Putamen (tissue), 1 donor: Measurements from ENCODE around the gene CUEDC2.
A peak's percentile ranks its signal among the peaks of the same experiment; 100 is the strongest.

Source experiments
- DNase-seq: peaks from one replicate; pipeline ENCODE4 v3.0.0-alpha.2; 2016; ENCODE audit warnings: low spot score

Gene CUEDC2, protein sequence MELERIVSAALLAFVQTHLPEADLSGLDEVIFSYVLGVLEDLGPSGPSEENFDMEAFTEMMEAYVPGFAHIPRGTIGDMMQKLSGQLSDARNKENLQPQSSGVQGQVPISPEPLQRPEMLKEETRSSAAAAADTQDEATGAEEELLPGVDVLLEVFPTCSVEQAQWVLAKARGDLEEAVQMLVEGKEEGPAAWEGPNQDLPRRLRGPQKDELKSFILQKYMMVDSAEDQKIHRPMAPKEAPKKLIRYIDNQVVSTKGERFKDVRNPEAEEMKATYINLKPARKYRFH

DNA sequence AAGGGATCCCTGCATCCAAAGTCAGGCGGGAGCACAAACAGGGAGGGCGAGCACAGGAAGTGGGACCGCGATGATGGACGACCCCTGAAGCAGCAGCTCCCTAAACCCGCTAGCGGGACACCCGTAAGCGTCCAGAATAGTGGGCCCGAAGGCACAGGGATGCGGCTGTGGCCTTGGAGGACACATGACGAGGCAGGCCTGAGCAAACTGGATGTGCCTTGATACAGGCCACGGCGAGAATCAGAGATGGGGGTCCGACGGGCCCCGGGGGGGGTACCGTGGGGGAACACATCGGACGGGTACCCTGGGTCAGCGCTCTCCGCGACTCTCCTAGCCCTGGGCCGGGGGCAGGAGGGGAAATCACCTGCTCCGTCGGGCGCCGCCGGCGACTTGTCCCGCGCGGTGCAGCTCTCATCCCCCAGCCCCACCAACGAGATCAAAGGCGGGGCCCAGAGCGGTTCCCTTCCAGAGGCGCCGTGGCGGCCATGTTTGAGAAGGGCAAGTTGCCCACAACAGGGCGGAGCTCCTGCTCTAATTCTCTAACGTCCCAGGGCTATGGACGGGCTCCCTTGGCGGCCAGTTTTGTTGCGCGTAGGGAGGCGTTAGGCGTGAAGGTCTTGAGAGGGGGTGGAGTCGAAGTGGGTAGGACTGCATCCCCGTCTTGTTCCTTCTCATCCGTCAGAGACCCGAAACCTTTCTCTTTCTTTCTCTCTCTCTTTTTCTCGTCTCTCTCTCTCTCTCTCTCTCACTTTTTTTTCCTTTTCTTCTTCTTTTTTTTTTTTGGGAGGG is at the start of gene CUEDC2:
CUEDC2 (minus strand) TSS at position 413 of the 789 bp plus-strand sequence. CDS start 7,386 bp downstream, outside the sequence.
- DNase-seq, result peak; percentile 96

DNA sequence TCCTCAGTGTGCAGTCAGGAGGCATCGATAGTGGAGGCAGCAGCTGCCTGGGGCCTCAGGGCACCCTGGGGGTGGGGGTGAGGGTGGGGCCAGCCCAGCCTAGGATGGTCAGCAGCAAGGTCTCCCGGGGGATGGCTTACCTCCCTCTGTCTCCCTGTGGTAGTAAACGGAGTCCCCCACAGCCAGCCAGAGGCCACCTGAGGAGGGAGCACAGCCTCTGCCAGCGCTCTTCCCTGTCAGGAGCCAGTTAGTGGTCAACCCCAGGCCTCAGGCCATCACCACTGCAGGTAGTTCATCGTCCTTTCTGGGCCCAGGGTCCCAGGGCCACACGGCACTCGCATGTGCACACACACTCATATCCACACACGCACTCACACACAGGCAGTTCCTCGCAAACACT is 48.0 kb upstream of the CUEDC2 start:
- DNase-seq, result no peak

DNA sequence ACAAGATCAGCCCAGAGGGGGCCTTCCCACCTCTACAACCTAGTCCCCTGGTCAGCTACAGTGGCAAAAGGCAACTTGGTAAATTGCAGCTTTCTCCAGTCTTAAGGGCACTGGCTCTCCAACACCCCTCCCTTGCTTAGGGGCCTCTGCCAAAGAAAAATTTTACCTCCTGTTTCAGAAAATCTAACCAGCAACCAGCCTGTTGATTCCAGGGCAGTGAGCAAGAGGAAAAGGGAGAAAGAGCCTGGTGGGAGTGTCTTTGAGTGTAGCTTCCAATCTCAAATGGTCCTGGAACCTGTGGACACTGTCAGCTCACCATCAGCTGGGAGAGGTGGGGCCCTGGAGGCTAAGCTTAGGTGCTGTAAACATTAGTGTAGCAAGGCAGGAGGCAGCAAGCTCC is 47.3 kb upstream of the CUEDC2 start:
- DNase-seq, result no peak

DNA sequence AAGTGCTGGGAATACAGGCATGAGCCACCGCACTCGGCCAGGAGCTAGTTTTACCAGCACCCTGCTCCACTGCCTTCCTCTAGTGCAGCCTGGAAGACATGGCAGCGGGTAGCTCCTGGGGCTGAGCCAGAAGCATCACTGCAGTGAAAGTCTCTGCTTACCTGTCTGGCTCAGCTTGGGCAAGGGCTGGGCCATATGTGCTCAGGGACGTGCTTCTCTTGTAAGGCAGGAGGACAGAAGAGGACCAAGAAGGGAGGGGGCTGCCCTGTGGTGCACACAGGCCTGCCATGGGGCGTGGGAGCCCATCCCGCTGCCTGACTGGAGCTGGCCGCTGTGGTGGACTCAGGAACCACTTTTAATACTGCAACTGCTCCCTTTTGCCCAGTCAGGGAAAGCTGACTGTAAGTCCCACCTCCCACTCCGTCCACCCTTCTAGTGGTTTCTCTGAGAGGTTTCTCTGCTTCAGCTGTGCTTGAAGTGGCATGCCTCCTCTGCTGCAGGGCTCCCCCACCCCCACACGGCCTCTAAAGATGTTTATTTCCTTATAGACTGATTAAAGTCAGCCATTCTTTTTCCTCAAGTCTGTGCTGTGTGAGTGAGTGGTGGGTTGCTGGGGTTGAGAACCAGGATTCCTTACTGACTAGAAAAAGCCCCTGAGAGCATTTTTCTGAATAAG is 44.2 kb upstream of the CUEDC2 start:
- DNase-seq, result no peak

DNA sequence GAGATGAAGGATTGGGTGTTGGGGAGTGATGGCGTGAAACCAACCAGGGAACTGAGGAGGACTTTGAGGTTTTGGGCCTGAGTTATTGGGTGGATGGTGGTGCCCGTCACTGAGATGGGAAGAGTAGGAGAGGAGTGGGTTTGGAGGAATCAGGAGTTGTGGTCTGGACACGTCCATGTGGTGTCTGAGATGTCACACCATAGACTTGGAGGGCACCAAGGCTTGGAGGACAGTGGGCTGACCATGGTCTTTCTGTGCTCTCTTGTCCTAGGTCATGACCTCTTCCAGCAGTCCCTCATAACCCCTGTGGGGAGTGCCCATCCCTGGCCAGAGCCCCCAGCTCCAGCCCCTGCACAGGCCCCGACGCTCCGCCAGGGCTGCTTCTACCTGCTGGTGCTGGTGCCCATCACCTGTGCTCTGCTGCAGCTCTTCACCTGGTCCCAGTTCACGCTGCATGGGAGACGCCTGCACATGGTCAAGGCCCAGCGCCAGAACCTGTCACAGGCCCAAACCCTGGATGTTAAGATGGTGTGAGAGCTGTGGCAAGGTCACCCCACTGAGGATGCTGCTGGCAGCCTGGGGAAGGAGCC is 43.2 kb upstream of the CUEDC2 start:
- no peak for DNase-seq

DNA sequence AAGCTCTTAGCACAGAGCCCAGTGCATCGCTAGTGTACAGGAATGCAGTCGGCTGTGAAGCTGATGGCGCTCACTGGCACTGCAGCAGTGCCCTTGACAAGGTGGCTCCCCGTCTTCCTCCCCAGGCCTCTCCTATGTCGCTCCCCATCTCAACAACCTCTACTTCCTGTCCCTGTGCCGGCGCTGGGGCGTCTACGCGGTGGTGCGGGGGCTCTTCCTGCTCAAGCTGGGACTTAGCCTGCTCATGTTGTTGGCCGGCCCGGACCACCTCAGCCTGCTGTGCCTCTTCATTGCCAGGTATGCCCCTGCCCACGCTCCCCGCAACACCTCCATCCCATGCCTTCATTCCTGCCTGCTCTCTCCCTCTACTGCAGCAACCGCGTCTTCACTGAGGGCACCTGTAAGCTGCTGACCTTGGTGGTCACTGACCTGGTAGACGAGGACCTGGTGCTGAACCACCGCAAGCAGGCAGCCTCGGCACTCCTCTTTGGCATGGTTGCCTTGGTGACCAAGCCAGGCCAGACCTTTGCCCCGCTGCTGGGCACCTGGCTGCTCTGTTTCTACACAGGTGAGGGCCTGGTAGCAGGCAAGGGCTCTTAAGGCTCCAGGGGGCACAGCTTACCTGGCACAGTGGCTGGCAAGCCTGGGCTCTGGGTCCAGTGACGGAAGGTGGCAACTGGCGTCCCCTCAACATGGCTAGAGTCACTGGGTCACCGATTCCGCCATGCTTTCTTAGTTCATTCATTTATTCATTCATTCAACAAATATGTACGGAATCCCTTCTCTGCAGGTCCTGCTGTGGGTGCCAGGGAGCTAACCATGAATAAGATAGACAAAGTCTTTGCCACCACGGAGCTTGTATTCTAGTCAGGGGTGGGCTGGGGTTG is 41.3 kb upstream of the CUEDC2 start:
- DNase-seq, result no peak

DNA sequence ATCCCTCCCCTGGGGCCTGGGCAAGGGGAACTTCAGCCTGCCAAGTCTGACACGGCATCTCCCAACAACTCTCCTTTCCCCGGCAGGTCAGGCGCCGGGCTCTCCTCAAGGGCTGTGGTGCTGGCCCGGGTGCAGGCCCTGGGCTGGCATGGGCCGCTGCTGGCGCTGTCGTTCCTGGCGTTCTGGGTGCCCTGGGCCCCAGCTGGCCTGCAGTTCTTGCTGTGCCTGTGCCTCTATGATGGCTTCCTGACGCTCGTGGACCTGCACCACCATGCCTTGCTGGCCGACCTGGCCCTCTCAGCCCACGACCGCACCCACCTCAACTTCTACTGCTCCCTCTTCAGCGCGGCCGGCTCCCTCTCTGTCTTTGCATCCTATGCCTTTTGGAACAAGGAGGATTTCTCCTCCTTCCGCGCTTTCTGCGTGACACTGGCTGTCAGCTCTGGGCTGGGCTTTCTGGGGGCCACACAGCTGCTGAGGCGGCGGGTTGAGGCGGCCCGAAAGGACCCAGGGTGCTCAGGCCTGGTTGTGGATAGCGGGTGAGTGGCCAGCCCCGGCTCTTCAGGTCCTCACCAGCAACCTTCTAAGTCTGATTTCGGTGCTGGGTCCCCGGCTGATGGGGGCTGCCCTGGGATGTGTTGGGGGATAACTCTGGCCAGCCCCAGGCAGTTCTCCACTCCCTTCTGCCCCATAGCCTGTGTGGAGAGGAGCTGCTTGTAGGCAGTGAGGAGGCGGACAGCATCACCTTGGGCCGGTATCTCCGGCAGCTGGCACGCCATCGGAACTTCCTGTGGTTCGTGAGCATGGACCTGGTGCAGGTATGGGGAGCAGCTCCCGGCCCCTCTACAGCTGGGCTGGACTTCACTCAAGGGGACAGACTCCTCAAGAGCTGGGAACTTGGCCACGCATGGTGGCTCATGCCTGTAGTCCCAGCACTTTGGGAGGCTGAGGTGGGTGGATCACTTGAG is 38.5 kb upstream of the CUEDC2 start:
- no peak for DNase-seq

DNA sequence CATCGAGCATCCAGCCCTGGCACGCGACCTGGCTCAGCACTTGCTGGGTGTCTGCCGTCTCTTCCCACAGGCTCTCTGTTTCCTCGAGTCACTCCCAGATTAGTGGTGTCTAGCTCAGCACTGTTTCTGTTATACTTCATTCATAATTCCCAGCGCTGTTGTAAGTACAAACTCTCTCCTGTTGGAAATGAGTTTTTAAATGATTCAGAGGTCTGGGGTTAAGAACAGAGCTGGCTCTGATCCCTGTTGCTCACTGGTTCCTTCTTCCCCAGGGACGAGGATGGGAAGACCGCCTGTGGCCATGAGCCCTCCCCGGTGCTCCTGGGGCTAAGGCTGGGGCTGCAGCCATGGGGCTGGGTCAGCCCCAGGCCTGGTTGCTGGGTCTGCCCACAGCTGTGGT is 36.3 kb upstream of the CUEDC2 start:
- no peak for DNase-seq

DNA sequence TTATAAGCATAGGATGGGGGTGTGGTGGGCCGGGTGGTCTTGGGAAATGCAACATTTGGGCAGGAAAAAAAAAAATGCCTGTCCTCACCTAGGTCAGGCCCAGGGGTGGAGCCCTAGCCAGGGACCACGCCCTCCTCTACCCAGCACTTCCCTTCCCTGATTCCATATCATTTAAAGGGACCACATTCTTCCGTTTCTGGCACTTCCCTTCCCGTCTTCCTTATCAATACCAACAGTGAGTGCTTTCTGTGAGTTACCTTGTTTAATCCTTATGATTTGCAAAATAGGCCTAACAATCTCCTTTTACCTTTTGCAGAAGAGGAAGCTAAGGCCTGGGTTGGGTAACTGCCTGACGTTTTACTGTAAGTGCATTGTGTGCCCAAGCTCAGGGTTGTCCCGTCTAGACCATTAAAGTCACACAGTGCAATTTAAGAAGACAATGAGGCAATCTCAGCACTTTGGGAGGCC is 35.6 kb upstream of the CUEDC2 start:
- DNase-seq, result no peak

DNA sequence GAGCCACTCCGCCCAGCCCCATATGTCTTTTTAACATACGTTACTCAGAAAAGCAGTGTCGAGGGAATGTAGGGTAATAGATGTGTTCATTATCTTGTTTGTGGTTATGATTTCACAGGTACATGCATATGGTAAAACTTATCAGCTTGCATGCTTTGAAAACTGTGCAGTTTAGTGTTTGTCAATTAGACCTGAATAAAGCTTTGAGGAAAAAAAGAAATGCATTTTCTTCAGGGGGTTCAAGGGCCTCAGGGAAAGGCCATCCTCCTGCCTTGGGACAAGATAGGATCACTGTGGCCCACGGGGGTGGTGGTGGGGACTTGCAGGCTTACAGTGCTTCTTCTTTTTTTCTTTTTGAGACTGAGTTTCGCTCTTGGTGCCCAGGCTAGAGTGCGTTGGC is 34.9 kb upstream of the CUEDC2 start:
- DNase-seq, result no peak

DNA sequence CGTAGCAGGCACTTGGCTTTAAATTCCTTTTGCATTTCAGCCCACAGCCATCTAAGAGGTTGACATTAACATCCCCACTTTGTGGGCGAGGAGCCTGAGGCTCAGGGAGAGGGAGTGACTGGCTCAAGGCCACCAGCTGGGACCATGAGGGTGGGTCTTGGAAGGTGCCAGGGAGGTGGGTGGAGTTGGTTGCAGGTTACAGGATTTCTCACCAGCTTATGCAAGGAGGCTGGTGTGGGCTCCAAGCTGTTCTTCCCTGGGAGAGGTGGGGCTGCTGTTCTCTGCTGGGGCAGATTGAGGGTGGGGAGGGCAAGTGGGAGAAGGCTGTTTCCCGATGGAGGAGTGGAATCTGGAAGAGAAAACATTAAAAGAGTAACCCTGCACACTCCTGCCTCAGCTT is 33.1 kb upstream of the CUEDC2 start:
- no peak for DNase-seq

DNA sequence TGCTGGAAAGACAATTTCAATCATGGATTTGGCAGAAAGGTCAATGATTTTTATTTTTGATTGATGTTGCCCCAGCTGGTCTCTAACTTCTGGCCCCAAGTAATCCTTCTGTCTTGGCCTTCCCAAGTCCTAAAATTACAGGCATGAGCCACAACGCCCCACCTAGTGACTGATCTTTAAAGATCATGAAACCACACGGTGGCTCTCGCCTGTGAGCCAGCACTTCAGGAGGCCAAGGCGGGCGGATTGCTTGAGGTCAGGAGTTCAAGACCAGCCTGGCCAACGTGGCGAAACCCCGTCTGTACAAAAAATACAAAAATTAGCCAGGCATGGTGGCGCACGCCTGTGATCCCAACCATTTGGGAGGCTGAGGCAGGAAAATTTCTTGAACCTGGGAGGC is 31.6 kb upstream of the CUEDC2 start:
- no peak for DNase-seq

DNA sequence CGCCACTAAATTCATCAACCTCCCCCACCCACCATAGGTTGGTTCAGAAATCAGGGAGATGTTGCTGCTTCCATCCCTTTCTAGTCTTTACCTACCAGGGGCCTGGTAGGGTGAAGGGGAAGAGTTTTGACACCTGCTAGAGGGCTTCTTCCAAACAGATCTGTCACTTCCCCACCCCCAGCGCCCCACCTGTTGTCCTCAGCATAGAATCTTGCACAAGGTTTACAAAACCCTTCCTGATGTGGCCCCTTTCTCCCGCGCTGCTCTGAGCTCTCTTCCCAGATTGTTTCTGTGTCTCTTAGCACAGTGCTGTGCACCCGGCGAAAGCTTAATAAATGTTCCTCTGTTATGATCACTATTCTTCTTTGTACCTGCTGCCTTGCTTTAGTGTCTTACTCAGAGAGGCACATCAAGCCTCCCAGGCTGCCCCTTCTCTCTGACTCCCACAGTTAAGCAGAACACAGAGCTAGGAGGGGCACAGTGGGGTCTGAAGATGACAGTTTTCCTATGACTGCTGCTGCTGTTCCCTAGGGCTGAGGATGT is 30.2 kb upstream of the CUEDC2 start:
- DNase-seq, result no peak

DNA sequence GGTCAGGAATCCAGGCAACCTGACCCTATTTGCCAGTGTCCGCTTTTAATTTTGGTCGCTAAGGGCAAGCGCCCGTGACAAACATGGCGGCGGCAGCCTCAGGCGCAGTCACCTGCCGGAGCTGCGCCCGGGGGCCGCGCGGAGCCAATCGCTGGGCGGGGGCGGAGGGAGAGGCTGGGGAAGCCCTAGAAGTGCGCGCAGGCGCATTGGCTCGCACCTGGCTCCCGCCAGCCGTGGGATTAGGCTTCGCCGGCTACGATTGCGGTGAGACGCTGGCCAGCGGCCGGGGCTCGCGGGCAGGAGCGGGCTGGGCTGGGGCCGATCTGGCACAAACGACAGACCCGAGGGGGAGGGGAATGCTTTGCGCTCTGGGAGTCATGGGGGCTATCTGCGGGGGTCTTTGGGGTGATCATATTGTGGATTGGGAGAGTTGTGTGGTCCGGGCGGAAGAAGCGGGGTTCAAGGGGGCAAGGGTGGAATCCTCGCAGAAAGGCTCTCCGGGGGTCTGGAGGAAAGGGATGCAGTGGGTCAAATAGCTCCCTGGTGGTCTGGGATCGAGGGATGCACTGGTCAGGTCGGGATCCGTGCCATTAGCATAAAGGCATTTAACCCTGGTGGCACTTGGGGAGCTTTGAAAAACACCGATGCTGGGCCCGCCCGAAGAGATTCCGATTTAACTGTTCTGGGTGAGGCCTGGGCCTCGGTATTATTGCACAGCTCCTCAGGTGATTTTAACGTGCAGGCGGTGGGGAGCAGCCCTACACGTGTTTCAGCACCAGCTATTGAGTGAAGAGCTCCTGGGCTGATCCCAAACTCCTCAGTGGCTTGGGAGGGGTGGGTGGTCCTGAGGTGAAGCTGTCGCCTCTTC is 29.0 kb upstream of the CUEDC2 start:
- peak; percentile 87 for DNase-seq

DNA sequence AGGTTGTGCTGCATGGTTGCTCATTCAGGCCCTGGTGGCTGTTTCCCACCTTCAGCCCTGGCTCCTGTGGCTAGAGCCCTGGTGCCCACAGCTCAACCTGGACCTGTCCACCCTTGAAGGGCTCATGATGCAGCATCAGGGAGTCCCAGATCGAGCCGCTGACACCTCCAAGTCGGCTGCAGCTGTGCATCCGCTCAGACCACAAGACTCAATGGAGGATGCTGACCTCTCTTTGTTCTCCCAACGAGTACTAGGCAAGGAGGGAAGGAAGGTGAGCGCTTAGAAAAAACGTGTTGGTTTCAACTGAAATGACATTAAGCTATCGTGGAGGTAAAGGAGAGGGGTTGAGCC is 28.4 kb upstream of the CUEDC2 start:
- DNase-seq, result no peak

DNA sequence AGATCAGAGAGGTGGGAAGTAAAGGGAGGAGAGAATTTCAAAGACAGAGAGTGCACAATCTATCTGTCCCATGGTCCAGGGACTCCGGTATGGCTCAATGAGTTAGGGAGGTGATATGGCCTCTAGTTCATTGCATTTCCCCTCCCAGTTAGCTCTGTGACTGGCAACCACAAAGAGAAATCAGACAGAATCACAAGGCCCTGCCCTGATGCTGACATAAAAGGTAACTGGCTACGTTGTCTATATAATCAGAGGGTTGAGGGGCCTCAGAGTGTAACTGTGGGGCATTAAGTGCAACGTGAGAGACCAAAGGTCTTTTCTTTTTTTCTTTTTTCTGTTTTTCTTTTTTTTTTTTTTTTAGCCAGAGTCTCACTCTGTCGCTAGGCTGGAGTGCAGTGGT is 26.3 kb upstream of the CUEDC2 start:
- no peak for DNase-seq

DNA sequence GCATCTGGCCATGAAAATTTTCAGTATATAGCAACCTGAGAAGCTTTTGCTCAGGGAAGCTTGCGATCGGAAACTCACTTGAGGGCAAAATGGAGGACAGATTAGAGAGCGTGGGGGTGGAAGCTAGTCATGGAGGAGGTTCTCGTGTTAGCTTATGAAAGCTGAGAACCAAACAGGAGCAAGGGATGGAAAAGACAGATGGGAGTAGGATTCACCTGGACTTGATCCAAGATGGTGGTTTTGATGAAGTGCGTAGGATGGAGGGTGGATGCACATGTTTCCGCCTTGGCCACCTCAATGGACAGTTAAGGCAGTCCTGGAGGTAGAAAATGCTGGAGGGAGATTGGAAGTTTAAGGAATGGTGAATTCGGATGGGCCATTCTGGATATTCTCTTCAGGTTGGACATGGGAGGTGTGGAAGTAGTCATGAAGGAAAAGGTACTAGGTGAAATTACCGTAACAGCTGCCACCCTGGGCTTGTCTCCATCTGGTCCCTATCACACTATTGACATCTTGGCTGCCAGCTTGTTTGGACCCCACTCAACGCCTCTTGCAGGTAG is 25.3 kb upstream of the CUEDC2 start:
- DNase-seq, result no peak

DNA sequence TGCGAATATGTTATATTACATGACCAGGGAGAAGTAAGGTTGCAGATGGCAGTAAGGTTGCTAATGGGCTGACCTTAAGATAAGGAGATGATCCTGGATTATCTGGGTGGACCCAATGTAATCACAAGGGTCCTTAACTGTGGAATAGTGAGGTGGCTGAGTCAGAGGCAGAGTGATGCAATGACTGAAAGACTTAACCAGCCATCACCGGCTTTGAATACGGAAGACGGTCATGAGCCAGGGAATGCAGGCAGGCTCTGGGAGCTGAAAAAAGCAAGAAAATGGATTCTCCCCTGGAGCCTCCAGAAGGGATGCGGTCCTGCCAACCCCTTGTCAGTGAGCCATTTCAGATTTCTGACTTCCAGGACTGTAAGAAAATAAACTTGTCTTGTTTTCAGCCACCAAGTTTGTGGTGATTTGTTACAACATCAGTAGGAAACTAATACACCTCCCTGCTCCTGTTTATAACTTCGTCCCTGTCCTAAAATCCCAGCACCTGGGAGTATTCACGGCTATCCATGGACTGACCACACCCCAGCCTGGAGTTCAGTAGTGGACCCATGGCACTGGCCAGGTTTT is 23.6 kb upstream of the CUEDC2 start:
- DNase-seq, result no peak
